Measurements from ENCODE around the gene CELF4. TPM values are rescaled to one million over a fixed set of nuclear protein-coding genes. Genes with fewer than 3 reads are reported as not detected.

The CELF4 gene
- total RNA-seq, 3 donors from 2014 or later = 1.0 TPM; not detected in 2

DNA sequence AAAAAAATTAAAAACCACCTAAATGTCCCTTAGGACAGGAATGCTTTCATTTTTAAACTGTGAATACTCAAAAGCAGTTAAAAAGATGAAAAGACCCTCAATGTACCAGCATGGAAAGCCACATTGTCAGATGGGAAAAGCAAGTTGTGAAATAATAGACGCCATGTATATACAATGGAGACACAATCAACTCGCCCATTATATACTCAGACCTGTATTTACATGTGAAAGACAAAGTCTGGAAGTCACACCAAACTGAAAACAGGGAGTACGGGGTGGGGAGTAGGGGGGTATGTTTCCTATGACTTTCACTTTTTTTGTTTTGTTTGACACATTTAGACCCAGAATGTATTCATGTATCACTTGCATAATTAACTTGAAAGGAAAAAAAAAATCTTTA is 75.6 kb downstream of the CELF4 start:
- TF ChIP-seq, protein P1, sequence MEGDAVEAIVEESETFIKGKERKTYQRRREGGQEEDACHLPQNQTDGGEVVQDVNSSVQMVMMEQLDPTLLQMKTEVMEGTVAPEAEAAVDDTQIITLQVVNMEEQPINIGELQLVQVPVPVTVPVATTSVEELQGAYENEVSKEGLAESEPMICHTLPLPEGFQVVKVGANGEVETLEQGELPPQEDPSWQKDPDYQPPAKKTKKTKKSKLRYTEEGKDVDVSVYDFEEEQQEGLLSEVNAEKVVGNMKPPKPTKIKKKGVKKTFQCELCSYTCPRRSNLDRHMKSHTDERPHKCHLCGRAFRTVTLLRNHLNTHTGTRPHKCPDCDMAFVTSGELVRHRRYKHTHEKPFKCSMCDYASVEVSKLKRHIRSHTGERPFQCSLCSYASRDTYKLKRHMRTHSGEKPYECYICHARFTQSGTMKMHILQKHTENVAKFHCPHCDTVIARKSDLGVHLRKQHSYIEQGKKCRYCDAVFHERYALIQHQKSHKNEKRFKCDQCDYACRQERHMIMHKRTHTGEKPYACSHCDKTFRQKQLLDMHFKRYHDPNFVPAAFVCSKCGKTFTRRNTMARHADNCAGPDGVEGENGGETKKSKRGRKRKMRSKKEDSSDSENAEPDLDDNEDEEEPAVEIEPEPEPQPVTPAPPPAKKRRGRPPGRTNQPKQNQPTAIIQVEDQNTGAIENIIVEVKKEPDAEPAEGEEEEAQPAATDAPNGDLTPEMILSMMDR (IDR thresholded peaks at IDR 0.05) = no peak
- TF ChIP-seq POLR2A (IDR thresholded peaks at IDR 0.05) (no peak), POLR2AphosphoS5 (IDR thresholded peaks at IDR 0.05) (no peak)
- no peaks in the 10 kb centered on the region for H3K4me1 ChIP-seq
- H3K36me3 ChIP-seq = no peaks in the 10 kb centered on the region
- no peak overlapping the region for H3K27ac ChIP-seq
- H3K9me3 ChIP-seq = no peaks in the 10 kb centered on the region
- no peak for DNase-seq (ENCODE audit: low spot score in 2 of 2)
- H3K27me3 ChIP-seq = peaks cover 0 to 43% of the 10 kb centered on the region in 2 donors
- intact Hi-C loops (cut with DNase I; ENCODE audit: low total_unique reads) = no loop called here
- H3K4me3 ChIP-seq = no peak overlapping the region

DNA sequence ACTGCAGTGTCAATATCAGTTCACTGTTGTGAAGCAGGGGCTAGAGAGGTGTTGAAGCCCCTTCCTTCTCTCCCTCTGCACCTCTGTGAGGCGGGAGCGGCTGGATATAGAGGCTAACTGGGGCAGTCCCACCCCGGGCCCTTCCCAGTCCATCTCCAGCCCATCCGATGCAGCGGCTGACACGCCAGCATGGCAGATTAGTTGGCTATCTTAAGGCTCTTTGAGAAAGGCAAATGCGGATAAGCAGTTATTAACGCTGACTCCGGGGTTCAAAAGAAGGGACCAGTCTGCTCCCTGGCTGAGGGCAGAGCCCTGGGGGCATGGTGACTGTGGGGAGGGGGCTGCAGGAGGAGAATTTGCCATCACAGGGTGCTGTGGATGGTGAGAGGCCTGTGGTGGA is 76.6 kb downstream of the CELF4 start:
- TF ChIP-seq, protein P1 (IDR thresholded peaks at IDR 0.05) = no peak
- no peak for TF ChIP-seq POLR2AphosphoS5 (IDR thresholded peaks at IDR 0.05)
- TF ChIP-seq POLR2A (IDR thresholded peaks at IDR 0.05) = no peak
- intact Hi-C loops (cut with DNase I; ENCODE audit: low total_unique reads) = no loop called here

DNA sequence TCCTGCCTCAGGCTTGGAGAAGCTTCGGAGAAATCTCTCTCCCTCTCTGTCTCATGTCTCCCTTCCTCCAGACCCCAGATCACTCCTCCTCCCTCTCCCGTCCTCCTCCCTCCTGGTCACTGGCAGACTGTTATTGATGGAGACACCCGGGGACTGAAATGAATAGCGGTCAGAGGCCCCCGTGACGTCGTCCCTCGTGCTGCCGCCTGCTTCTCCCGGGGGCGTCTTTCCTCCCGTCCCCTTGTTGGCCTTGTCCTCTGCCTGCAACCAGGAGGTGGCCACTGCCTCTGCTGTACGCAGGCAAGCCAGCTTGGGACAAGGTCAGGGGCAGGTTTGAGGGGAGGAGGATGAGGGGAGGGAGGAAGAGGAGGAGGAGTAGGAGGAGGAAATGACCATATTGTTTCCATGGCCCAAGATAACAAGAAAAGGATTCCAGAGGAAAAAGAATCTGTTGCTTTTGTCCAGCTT is 78.2 kb downstream of the CELF4 start:
- no peak for DNase-seq (ENCODE audit: low spot score in 2 of 2)
- no peaks in the 10 kb centered on the region for H3K4me1 ChIP-seq
- H3K9me3 ChIP-seq = no peaks in the 10 kb centered on the region
- no peaks in the 10 kb centered on the region for H3K36me3 ChIP-seq
- H3K27ac ChIP-seq = no peak overlapping the region
- H3K27me3 ChIP-seq = peaks cover 0 to 50% of the 10 kb centered on the region in 2 donors
- TF ChIP-seq, protein P1 (IDR thresholded peaks at IDR 0.05) = no peak
- TF ChIP-seq POLR2AphosphoS5 (IDR thresholded peaks at IDR 0.05) (no peak), POLR2A (IDR thresholded peaks at IDR 0.05) (no peak)
- intact Hi-C loops (cut with DNase I; ENCODE audit: low total_unique reads) = no loop called here
- H3K4me3 ChIP-seq = no peak overlapping the region

More for the DNA sequence above, 76.6 kb downstream of the CELF4 start:
- peaks cover 0 to 50% of the 10 kb centered on the region in 2 donors for H3K27me3 ChIP-seq
- no peaks in the 10 kb centered on the region for H3K4me1 ChIP-seq
- no peaks in the 10 kb centered on the region for H3K36me3 ChIP-seq
- no peak overlapping the region for H3K27ac ChIP-seq
- no peak for DNase-seq (ENCODE audit: low spot score in 2 of 2)
- H3K9me3 ChIP-seq = no peaks in the 10 kb centered on the region
- H3K4me3 ChIP-seq = no peak overlapping the region

DNA sequence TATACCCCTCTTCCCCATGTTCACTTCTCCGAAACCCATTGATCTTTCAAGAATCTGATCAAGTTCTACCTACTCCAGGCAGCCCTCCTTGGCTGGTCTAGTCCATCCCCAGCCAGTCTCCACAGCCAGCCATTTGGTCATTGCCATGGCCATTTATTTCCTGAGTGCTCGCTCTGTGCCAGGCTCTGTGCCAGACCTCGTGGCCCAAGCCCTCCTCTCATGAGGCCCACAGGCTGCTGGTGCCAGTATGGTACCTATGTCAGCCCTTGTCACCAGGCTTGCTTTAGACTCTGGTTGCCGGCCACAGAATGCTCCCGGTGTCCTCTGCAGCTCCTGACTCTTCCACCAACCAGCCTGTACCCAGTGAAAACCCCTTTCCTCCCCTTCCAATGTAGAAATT is 78.8 kb downstream of the CELF4 start:
- Histone ChIP-seq H3K36me3 (no peaks in the 10 kb centered on the region), H3K27me3 (peaks cover 0 to 50% of the 10 kb centered on the region in 2 donors), H3K4me1 (no peaks in the 10 kb centered on the region), H3K4me3 (no peak overlapping the region), H3K9me3 (no peaks in the 10 kb centered on the region), H3K27ac (no peak overlapping the region)
- intact Hi-C loops (cut with DNase I; ENCODE audit: low total_unique reads) = no loop called here
- DNase-seq (ENCODE audit: low spot score in 2 of 2) = no peak
- TF ChIP-seq POLR2A (IDR thresholded peaks at IDR 0.05) = no peak
- TF ChIP-seq, protein P1 (IDR thresholded peaks at IDR 0.05) = no peak
- no peak for TF ChIP-seq POLR2AphosphoS5 (IDR thresholded peaks at IDR 0.05)

DNA sequence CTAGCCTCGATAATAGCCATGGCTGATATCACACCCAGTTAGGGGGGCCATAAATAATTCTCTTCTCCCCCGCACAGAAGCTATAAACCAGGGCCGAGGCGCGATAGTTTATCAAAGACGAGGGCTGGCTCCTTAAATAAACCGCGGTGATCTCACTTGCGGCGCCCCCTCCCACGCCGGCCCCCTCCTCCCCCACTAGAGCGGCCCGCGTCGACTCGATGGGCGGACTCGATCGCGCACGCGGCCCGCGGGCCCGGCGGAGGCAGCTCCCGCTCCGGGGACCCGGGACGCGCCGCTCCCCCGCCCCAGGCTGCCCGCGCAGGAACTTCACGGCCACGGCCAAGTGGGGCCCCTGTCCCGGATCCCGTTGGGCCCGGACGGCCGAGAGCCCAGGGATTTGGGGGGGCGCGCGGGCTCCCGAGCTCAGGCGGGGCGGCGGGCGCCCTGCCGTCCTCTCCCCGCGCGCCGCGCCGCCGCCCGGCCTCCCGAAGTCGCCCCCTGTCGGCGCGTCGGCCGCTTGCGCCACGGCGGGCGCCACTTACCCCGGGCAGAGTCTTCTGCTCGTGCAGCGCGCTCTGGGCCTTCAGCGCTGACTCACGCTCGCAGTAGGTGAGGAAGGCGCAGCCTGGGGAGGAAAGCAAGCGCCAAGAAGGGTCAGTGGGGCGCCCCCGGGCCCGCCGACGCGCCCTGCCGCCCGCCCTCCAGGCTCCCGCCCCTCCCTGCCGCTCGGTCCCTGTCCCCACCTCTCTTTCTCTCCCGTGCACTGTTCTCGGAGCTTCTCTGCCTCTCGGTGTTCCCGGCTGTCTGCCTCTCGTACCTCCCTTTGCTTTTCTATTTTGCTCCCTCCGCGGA is 80.4 kb downstream of the CELF4 start:
- TF ChIP-seq POLR2AphosphoS5 (IDR thresholded peaks at IDR 0.05) (no peak), POLR2A (IDR thresholded peaks at IDR 0.05) (no peak)
- TF ChIP-seq, protein P1 (IDR thresholded peaks at IDR 0.05) = peak in 1 of 3 donors; percentile 9
- intact Hi-C loops (cut with DNase I; ENCODE audit: low total_unique reads) = no loop called here
- no peak overlapping the region for H3K27ac ChIP-seq
- H3K4me1 ChIP-seq = no peaks in the 10 kb centered on the region
- peaks cover 0 to 49% of the 10 kb centered on the region in 2 donors for H3K27me3 ChIP-seq
- H3K9me3 ChIP-seq = no peaks in the 10 kb centered on the region
- peak overlapping the region in 2 of 3 donors; percentile 43 to 59 for H3K4me3 ChIP-seq
- no peaks in the 10 kb centered on the region for H3K36me3 ChIP-seq
- no peak for DNase-seq (ENCODE audit: low spot score in 2 of 2)

All from breast epithelium (tissue), 4 donors.